ENCODE data around the gene SNX19. TPM values are rescaled to one million over a fixed set of nuclear protein-coding genes. Genes with fewer than 3 reads are reported as not detected.

Gene SNX19
- total and polyA plus RNA-seq, 2 experiments from 2014 or later: 5.2 to 30.0 TPM

DNA sequence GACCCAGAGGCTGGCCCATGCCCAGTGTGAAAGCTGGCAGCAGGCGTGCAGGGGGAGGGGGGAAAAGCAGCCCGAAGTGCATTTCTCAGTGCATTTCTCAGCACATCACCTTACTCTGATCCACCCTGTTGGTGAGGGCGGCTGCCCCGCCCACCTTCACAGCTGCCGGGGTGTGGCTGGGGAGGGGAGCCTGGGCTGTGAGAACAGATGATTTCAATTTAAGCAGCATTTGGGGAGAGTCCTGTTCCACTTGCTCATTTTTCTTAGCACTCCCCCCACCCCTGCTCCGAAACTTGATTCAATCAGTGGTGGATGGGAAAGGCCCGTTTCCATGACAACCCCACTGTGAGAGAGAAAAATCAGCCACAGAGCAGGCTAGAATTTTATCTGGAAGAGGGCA lies 84.8 kb downstream of the SNX19 start:
- Histone ChIP-seq H2AFZ (no peak overlapping the region), H3K27ac (ENCODE audit: low read depth) (no peak overlapping the region), H4K20me1 (replicated peaks; ENCODE audit: insufficient read depth) (no peaks in the 10 kb centered on the region), H3K27me3 (ENCODE audit: insufficient read depth) (no peaks in the 10 kb centered on the region), H3K79me2 (replicated peaks; ENCODE audit: insufficient read depth) (no peaks in the 10 kb centered on the region), H3K4me1 (ENCODE audit: insufficient read depth) (no peaks in the 10 kb centered on the region), H3K4me2 (no peak overlapping the region), H3F3A (replicated peaks; ENCODE audit: low read depth) (no peaks in the 10 kb centered on the region), H3K9me2 (ENCODE audit: insufficient read depth) (no peaks in the 10 kb centered on the region; the same call in 1 of the 2 replicates), H3K36me3 (ENCODE audit: insufficient read depth) (no peaks in the 10 kb centered on the region), H3K4me3 (no peak overlapping the region)
- TF ChIP-seq, protein P1, sequence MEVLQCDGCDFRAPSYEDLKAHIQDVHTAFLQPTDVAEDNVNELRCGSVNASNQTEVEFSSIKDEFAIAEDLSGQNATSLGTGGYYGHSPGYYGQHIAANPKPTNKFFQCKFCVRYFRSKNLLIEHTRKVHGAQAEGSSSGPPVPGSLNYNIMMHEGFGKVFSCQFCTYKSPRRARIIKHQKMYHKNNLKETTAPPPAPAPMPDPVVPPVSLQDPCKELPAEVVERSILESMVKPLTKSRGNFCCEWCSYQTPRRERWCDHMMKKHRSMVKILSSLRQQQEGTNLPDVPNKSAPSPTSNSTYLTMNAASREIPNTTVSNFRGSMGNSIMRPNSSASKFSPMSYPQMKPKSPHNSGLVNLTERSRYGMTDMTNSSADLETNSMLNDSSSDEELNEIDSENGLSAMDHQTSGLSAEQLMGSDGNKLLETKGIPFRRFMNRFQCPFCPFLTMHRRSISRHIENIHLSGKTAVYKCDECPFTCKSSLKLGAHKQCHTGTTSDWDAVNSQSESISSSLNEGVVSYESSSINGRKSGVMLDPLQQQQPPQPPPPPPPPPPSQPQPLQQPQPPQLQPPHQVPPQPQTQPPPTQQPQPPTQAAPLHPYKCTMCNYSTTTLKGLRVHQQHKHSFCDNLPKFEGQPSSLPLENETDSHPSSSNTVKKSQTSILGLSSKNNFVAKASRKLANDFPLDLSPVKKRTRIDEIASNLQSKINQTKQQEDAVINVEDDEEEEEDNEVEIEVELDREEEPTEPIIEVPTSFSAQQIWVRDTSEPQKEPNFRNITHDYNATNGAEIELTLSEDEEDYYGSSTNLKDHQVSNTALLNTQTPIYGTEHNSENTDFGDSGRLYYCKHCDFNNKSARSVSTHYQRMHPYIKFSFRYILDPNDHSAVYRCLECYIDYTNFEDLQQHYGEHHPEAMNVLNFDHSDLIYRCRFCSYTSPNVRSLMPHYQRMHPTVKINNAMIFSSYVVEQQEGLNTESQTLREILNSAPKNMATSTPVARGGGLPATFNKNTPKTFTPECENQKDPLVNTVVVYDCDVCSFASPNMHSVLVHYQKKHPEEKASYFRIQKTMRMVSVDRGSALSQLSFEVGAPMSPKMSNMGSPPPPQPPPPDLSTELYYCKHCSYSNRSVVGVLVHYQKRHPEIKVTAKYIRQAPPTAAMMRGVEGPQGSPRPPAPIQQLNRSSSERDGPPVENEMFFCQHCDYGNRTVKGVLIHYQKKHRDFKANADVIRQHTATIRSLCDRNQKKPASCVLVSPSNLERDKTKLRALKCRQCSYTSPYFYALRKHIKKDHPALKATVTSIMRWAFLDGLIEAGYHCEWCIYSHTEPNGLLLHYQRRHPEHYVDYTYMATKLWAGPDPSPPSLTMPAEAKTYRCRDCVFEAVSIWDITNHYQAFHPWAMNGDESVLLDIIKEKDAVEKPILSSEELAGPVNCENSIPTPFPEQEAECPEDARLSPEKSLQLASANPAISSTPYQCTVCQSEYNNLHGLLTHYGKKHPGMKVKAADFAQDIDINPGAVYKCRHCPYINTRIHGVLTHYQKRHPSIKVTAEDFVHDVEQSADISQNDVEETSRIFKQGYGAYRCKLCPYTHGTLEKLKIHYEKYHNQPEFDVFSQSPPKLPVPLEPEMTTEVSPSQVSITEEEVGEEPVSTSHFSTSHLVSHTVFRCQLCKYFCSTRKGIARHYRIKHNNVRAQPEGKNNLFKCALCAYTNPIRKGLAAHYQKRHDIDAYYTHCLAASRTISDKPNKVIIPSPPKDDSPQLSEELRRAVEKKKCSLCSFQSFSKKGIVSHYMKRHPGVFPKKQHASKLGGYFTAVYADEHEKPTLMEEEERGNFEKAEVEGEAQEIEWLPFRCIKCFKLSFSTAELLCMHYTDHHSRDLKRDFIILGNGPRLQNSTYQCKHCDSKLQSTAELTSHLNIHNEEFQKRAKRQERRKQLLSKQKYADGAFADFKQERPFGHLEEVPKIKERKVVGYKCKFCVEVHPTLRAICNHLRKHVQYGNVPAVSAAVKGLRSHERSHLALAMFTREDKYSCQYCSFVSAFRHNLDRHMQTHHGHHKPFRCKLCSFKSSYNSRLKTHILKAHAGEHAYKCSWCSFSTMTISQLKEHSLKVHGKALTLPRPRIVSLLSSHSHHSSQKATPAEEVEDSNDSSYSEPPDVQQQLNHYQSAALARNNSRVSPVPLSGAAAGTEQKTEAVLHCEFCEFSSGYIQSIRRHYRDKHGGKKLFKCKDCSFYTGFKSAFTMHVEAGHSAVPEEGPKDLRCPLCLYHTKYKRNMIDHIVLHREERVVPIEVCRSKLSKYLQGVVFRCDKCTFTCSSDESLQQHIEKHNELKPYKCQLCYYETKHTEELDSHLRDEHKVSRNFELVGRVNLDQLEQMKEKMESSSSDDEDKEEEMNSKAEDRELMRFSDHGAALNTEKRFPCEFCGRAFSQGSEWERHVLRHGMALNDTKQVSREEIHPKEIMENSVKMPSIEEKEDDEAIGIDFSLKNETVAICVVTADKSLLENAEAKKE (CRISPR knock-in tag; IDR thresholded peaks at IDR 0.05): no peak
- TF ChIP-seq, protein P2, sequence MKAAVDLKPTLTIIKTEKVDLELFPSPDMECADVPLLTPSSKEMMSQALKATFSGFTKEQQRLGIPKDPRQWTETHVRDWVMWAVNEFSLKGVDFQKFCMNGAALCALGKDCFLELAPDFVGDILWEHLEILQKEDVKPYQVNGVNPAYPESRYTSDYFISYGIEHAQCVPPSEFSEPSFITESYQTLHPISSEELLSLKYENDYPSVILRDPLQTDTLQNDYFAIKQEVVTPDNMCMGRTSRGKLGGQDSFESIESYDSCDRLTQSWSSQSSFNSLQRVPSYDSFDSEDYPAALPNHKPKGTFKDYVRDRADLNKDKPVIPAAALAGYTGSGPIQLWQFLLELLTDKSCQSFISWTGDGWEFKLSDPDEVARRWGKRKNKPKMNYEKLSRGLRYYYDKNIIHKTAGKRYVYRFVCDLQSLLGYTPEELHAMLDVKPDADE (IDR thresholded peaks at IDR 0.05): no peak
- TF ChIP-seq NANOG (IDR thresholded peaks at IDR 0.05; ENCODE audit: borderline replicate concordance) (no peak), EZH2 (IDR thresholded peaks at IDR 0.05; ENCODE audit: low read depth, unreplicated experiment) (no peak), ZNF331 (CRISPR knock-in tag; IDR thresholded peaks at IDR 0.05; ENCODE audit: low read depth) (no peak)
- Mint-ChIP-seq H3K4me3 (no peak overlapping the region), H3K27ac (no peak overlapping the region), H3K9me3 (no peaks in the 10 kb centered on the region), H3K36me3 (ENCODE audit: low read depth) (no peaks in the 10 kb centered on the region), H3K27me3 (ENCODE audit: insufficient read depth, low read depth, poor library complexity) (no peaks in the 10 kb centered on the region), H3K4me1 (peaks cover 2% of the 10 kb centered on the region; the same call in 1 of the 3 replicates)
- peak; percentile 43 for DNase-seq (ENCODE audit: low spot score)
- ATAC-seq: peak; percentile 41

DNA sequence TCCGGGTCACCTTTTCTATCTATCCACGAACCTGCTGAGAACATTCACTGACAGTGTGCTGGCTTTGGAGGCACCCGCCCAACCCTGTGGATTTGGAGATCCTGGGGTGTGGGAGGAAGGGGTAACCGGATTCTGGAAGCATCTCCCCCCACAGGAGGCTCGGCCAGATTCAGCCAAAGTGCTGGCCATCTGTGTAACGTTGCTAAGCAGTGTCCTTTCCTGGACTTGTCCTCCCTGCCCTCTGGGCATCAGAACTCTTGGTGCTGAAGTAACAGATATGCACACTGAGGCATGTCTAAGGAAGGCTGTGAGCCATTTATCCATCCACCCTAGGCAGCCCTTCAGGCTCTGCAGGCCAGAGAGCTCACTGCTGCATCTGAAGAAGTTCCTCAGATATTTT lies 85.7 kb downstream of the SNX19 start:
- no peaks in the 10 kb centered on the region for H3K4me1 ChIP-seq (ENCODE audit: insufficient read depth)
- no peak for DNase-seq (ENCODE audit: low spot score)
- no peak for TF ChIP-seq EZH2phosphoT487 (IDR thresholded peaks at IDR 0.05; ENCODE audit: unreplicated experiment)
- TF ChIP-seq EZH2 (IDR thresholded peaks at IDR 0.05; ENCODE audit: low read depth, unreplicated experiment): no peak
- TF ChIP-seq, protein P3, sequence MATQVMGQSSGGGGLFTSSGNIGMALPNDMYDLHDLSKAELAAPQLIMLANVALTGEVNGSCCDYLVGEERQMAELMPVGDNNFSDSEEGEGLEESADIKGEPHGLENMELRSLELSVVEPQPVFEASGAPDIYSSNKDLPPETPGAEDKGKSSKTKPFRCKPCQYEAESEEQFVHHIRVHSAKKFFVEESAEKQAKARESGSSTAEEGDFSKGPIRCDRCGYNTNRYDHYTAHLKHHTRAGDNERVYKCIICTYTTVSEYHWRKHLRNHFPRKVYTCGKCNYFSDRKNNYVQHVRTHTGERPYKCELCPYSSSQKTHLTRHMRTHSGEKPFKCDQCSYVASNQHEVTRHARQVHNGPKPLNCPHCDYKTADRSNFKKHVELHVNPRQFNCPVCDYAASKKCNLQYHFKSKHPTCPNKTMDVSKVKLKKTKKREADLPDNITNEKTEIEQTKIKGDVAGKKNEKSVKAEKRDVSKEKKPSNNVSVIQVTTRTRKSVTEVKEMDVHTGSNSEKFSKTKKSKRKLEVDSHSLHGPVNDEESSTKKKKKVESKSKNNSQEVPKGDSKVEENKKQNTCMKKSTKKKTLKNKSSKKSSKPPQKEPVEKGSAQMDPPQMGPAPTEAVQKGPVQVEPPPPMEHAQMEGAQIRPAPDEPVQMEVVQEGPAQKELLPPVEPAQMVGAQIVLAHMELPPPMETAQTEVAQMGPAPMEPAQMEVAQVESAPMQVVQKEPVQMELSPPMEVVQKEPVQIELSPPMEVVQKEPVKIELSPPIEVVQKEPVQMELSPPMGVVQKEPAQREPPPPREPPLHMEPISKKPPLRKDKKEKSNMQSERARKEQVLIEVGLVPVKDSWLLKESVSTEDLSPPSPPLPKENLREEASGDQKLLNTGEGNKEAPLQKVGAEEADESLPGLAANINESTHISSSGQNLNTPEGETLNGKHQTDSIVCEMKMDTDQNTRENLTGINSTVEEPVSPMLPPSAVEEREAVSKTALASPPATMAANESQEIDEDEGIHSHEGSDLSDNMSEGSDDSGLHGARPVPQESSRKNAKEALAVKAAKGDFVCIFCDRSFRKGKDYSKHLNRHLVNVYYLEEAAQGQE (IDR thresholded peaks at IDR 0.05; ENCODE audit: unreplicated experiment): no peak
- no peak for TF ChIP-seq NANOG (IDR thresholded peaks at IDR 0.05; ENCODE audit: borderline replicate concordance)
- TF ChIP-seq, protein P4, sequence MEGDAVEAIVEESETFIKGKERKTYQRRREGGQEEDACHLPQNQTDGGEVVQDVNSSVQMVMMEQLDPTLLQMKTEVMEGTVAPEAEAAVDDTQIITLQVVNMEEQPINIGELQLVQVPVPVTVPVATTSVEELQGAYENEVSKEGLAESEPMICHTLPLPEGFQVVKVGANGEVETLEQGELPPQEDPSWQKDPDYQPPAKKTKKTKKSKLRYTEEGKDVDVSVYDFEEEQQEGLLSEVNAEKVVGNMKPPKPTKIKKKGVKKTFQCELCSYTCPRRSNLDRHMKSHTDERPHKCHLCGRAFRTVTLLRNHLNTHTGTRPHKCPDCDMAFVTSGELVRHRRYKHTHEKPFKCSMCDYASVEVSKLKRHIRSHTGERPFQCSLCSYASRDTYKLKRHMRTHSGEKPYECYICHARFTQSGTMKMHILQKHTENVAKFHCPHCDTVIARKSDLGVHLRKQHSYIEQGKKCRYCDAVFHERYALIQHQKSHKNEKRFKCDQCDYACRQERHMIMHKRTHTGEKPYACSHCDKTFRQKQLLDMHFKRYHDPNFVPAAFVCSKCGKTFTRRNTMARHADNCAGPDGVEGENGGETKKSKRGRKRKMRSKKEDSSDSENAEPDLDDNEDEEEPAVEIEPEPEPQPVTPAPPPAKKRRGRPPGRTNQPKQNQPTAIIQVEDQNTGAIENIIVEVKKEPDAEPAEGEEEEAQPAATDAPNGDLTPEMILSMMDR (conservative IDR thresholded peaks at IDR 0.05; ENCODE audit: low read depth in 2 of 2): no peak
- no peak for TF ChIP-seq STAT1 (IDR thresholded peaks at IDR 0.05; ENCODE audit: unreplicated experiment)
- no peak overlapping the region for H3K27ac ChIP-seq (ENCODE audit: low read depth)
- H3K9me3 Mint-ChIP-seq: no peaks in the 10 kb centered on the region
- H3K27me3 Mint-ChIP-seq (ENCODE audit: insufficient read depth, low read depth, poor library complexity): no peaks in the 10 kb centered on the region
- peaks cover 2% of the 10 kb centered on the region; the same call in 1 of the 3 replicates for H3K4me1 Mint-ChIP-seq
- no peaks in the 10 kb centered on the region for H3K36me3 Mint-ChIP-seq (ENCODE audit: low read depth)
- H3K4me3 ChIP-seq: no peak overlapping the region
- H3K9me2 ChIP-seq (ENCODE audit: insufficient read depth): no peaks in the 10 kb centered on the region; the same call in 1 of the 2 replicates
- ATAC-seq: no peak
- no peaks in the 10 kb centered on the region for H3F3A ChIP-seq (replicated peaks; ENCODE audit: low read depth)
- H3K27ac Mint-ChIP-seq: no peak overlapping the region
- H3K4me2 ChIP-seq: no peak overlapping the region
- H4K20me1 ChIP-seq (replicated peaks; ENCODE audit: insufficient read depth): no peaks in the 10 kb centered on the region
- H2AFZ ChIP-seq: no peak overlapping the region
- H3K27me3 ChIP-seq (ENCODE audit: insufficient read depth): no peaks in the 10 kb centered on the region
- no peak overlapping the region for H3K4me3 Mint-ChIP-seq
- no peaks in the 10 kb centered on the region for H3K79me2 ChIP-seq (replicated peaks; ENCODE audit: insufficient read depth)
- no peaks in the 10 kb centered on the region for H3K36me3 ChIP-seq (ENCODE audit: insufficient read depth)

All from GM23338 (cell line).